Activated CD4-positive, alpha-beta T cell treated with anti-CD3 and anti-CD28 coated beads, Interleukin-2, amount 10 ng/mL, durations not matched to agents 24 days and 14 days (primary cell): ENCODE data around the gene RIT1. TPM values are rescaled to one million over a fixed set of nuclear protein-coding genes. Genes with fewer than 3 reads are reported as not detected.

Experiments used
- DNase-seq: peaks from one replicate; pipeline ENCODE4 v3.0.0; 2022
- H3K27ac Mint-ChIP-seq: one replicate; pipeline ENCODE4 v1.8.0; 2022; ENCODE audit warnings: mild to moderate bottlenecking, mixed read lengths
- H3K27me3 Mint-ChIP-seq: one replicate; pipeline ENCODE4 v1.8.0; 2022; ENCODE audit warnings: mixed read lengths
- H3K36me3 Mint-ChIP-seq: one replicate; pipeline ENCODE4 v1.8.0; 2022; ENCODE audit warnings: low read depth, mild to moderate bottlenecking, mixed read lengths
- H3K4me1 Mint-ChIP-seq: one replicate; pipeline ENCODE4 v1.8.0; 2021; ENCODE audit warnings: mixed read lengths
- H3K4me3 Mint-ChIP-seq: one replicate; pipeline ENCODE4 v1.8.0; 2022; ENCODE audit warnings: mild to moderate bottlenecking, moderate library complexity, mixed read lengths
- H3K9me3 Mint-ChIP-seq: one replicate; pipeline ENCODE4 v1.8.0; 2021; ENCODE audit warnings: mixed read lengths
- intact Hi-C: fragments of 100-400 bp; cut with micrococcal nuclease; formaldehyde crosslinking; loops from one replicate; pipeline ENCODE4 v1.15.1; 2023
- total RNA-seq: library from RNA; stranded (reverse); gene quantifications from 2 replicates; pipeline ENCODE4 v1.2.3, GENCODE V29; 2022

The RIT1 gene
- total RNA-seq, 1 donor from 2014 or later: 17.9 TPM

- no peaks in the 10 kb centered on the region for H3K27me3 Mint-ChIP-seq
- peaks cover 70% of the 10 kb centered on the region for H3K36me3 Mint-ChIP-seq
- peak overlapping the region; percentile 79 for H3K27ac Mint-ChIP-seq
- intact Hi-C loops: no loop called here
- peak; percentile 67 for DNase-seq
- H3K9me3 Mint-ChIP-seq: no peaks in the 10 kb centered on the region
- H3K4me3 Mint-ChIP-seq: peak overlapping the region; percentile 67
- H3K4me1 Mint-ChIP-seq: peaks cover 41% of the 10 kb centered on the region
Measured at GRCh38 chr1:155847823-155848529, 63.2 kb downstream of the RIT1 start.

Other genes with a start within 250 kb of the RIT1 start
- 64.3 and 65.1 TPM in 2 replicates for gene YY1AP1, start 222.6 kb downstream of the RIT1 start, total RNA-seq
- gene DAP3, start 222.3 kb downstream of the RIT1 start, total RNA-seq: 193 and 201 TPM in 2 replicates
- 63.2 and 64.0 TPM in 2 replicates for gene GON4L, start 54.1 kb downstream of the RIT1 start, total RNA-seq
- 17.8 and 18.5 TPM in 2 replicates for gene SYT11, start 51.8 kb downstream of the RIT1 start, total RNA-seq
- 82.9 and 92.2 TPM in 2 replicates for gene KHDC4, start 23.1 kb upstream of the RIT1 start, total RNA-seq
- gene RXFP4, start 30.3 kb upstream of the RIT1 start, total RNA-seq: not detected in 2 replicates
- gene ARHGEF2, start 67.2 kb upstream of the RIT1 start, total RNA-seq: 189 and 198 TPM in 2 replicates
- 175 and 176 TPM in 2 replicates for gene SSR2, start 109.6 kb upstream of the RIT1 start, total RNA-seq
- 64.3 and 65.0 TPM in 2 replicates for gene UBQLN4, start 142.4 kb upstream of the RIT1 start, total RNA-seq
- gene LAMTOR2, start 143.4 kb upstream of the RIT1 start, total RNA-seq: 69.9 and 73.0 TPM in 2 replicates
- gene RAB25, start 149.8 kb upstream of the RIT1 start, total RNA-seq: not detected in 2 replicates
- 0.24 and 0.84 TPM in 2 replicates for gene MEX3A, start 171.1 kb upstream of the RIT1 start, total RNA-seq
- gene LMNA, start 203.4 kb upstream of the RIT1 start, total RNA-seq: 105 and 110 TPM in 2 replicates
- 12.1 and 12.7 TPM in 2 replicates for gene SEMA4A, start 242.2 kb upstream of the RIT1 start, total RNA-seq